Measurements from ENCODE around the gene SRGAP1.
"Not testable (repeated sequence)": the region's sequence is repeated elsewhere in the genome, so short reads cannot be mapped to it uniquely, and the experiment has no call there.

SRGAP1 gene

DNA sequence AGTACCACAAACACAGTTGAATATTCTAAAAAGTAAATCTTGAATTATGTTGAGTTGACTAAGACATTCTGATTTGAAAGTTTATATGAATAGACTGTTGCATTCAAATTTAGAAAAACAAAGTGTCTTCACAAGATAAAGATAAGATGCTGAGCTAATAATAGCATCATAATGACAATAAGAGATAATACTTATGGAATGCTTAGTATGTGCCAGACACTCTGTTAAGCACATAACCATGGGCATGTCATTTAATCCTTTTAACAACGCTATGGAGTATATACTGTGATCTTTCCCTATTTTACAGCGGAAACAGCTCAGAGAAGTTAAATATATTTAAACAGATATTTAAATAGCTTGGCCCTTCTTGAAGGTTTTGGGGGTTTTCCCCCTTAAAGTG is 163.4 kb downstream of the SRGAP1 start:
- Histone ChIP-seq H3K9me3 (ENCODE audit: control insufficient read depth, insufficient read depth, low read length) (no peaks in the 10 kb centered on the region), H3K4me3 (ENCODE audit: low read depth, low read length) (no peak overlapping the region), H3K27me3 (ENCODE audit: control insufficient read depth, insufficient read depth, low read length) (no peaks in the 10 kb centered on the region), H3K9ac (ENCODE audit: low read depth, low read length) (no peak overlapping the region), H3K36me3 (ENCODE audit: control insufficient read depth, insufficient read depth, low read length) (no peaks in the 10 kb centered on the region), H3K4me1 (ENCODE audit: control insufficient read depth, insufficient read depth, low read length) (peaks cover 2% of the 10 kb centered on the region)

DNA sequence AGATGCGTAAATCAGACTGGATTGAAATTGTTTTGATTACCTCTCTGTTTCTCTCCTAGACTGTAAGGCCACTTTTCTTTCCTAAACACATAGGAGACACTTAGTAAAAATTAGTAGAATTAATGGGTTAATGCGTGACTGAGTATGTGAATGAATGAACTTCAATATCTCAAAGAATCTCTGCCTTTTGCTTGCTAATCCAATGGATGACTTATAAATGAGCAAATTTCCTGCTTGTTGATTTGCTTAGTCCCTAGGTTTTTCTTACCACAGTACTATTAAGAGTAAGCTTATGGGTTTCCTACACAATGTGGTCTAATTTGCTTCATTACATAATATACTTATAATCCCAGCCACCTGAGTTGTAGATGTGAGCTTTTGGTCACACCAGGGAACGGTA is 164.1 kb downstream of the SRGAP1 start:
- no peaks in the 10 kb centered on the region for H3K9me3 ChIP-seq (ENCODE audit: control insufficient read depth, insufficient read depth, low read length)
- H3K4me1 ChIP-seq (ENCODE audit: control insufficient read depth, insufficient read depth, low read length) = peaks cover 2% of the 10 kb centered on the region
- H3K9ac ChIP-seq (ENCODE audit: low read depth, low read length) = no peak overlapping the region

DNA sequence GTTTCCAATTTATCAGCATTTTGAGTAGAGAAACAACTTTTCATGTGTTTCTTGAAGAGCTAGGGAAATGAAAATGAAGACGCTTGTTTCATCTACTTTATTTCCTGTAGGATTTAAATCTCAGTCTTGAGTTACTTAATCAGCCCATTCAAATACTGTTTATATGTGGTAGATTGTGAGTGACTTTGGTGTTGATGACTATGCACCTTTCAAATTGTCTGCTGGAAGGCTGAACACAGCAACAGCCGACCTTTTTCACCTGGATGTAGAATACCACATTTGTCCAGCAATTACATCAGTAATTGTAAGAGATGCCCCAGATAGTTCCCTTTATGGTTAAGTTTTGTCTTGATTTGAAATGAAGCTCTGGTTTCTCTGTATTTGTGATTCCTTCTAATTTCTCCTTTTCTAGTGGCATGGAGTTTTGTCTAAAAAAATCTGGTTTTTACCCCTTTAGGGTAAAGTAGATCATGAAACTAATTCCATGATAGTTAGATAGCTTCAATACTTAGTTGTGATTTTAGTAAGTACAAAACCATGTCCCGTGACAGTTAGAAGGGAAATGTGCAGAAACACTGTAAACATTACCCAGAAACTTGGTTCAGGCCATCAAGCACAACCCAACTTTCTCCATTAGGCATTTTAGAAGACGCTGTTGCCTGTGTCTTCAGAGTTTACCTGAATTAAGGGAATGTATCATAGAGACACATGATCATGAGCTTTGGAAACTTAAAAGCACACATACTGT is 165.0 kb downstream of the SRGAP1 start:
- Histone ChIP-seq H3K4me3 (ENCODE audit: low read depth, low read length) (no peak overlapping the region), H3K9ac (ENCODE audit: low read depth, low read length) (no peak overlapping the region)

More for the DNA sequence above, 164.1 kb downstream of the SRGAP1 start:
- Histone ChIP-seq H3K27me3 (ENCODE audit: control insufficient read depth, insufficient read depth, low read length) (no peaks in the 10 kb centered on the region), H3K36me3 (ENCODE audit: control insufficient read depth, insufficient read depth, low read length) (no peaks in the 10 kb centered on the region), H3K4me3 (ENCODE audit: low read depth, low read length) (no peak overlapping the region)

DNA sequence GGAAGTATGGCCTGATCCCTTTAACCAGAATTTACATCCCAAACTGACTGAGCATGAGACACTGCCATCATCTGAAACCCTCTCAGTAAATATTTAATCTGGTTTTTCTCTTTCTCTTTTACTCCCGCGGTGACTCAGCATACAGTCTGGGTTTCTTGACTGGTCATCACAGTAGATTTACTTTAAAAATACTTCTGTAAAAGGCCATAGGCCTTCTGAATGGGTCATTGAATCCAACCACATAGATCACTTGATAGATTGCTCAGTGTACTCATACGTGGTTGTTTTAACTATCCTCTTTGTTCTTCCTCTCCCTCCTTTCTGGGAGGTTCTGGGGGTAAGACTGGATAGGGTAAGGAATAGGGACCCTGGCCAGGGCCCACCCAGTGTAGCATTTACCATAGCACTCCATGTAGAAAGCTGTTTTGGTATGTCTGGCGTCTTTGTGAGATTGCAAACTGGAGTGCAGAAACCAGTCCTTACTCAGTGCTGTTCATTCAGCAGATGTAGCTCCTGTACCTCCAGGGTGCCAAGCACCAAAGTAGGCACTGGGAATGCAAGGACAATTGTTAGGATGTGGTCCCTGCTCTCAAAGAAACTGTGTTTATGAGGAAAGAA is 165.7 kb downstream of the SRGAP1 start:
- Histone ChIP-seq H3K4me3 (ENCODE audit: low read depth, low read length) (no peak overlapping the region), H3K36me3 (ENCODE audit: control insufficient read depth, insufficient read depth, low read length) (no peaks in the 10 kb centered on the region), H3K4me1 (ENCODE audit: control insufficient read depth, insufficient read depth, low read length) (peaks cover 2% of the 10 kb centered on the region), H3K9me3 (ENCODE audit: control insufficient read depth, insufficient read depth, low read length) (no peaks in the 10 kb centered on the region), H3K27me3 (ENCODE audit: control insufficient read depth, insufficient read depth, low read length) (no peaks in the 10 kb centered on the region), H3K9ac (ENCODE audit: low read depth, low read length) (no peak overlapping the region)

More for the DNA sequence above, 165.0 kb downstream of the SRGAP1 start:
- Histone ChIP-seq H3K9me3 (ENCODE audit: control insufficient read depth, insufficient read depth, low read length) (no peaks in the 10 kb centered on the region), H3K27me3 (ENCODE audit: control insufficient read depth, insufficient read depth, low read length) (no peaks in the 10 kb centered on the region), H3K36me3 (ENCODE audit: control insufficient read depth, insufficient read depth, low read length) (no peaks in the 10 kb centered on the region), H3K4me1 (ENCODE audit: control insufficient read depth, insufficient read depth, low read length) (peaks cover 2% of the 10 kb centered on the region)

DNA sequence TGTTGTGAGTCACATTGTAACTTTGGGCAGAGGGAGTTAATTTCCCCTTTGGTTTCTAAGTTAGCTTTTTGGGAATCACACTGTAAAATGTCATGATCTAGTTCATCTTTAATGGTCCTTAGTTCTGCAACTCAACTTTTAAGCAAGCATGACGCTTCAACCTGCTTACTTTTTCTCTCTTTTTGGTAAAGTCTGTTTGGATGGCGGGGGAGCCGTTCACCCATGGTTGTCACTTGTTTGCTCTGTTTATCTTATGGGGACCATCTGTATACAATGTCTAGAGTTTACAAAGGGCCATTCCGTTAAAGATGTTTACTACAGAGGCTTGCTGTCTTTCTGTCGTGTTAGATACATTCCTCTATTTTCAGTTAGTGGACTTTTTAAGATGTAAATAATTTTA is 172.0 kb downstream of the SRGAP1 start:
- Histone ChIP-seq H3K4me3 (ENCODE audit: low read depth, low read length) (no peak overlapping the region), H3K36me3 (ENCODE audit: control insufficient read depth, insufficient read depth, low read length) (no peaks in the 10 kb centered on the region), H3K9me3 (ENCODE audit: control insufficient read depth, insufficient read depth, low read length) (no peaks in the 10 kb centered on the region), H3K27me3 (ENCODE audit: control insufficient read depth, insufficient read depth, low read length) (no peaks in the 10 kb centered on the region), H3K9ac (ENCODE audit: low read depth, low read length) (no peak overlapping the region), H3K4me1 (ENCODE audit: control insufficient read depth, insufficient read depth, low read length) (peaks cover 3% of the 10 kb centered on the region)

DNA sequence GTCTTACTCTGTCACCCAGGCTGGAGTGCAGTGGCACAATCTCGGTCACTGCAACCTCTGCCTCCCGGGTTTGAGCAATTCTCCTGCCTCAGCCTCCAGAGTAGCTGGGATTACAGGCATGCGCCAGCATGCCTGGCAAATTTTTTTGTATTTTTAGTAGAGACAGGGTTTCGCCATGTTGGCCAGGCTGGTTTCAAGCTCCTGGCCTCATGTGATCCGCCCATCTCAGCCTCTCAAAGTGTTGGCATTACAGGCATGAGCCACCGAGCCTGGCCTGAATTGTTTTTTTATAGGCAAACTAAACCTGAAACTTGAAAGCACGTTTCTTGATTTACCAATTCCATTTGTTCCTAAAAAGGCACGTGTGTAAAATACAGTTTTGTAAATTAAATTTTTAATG is 173.6 kb downstream of the SRGAP1 start:
- H3K4me3 ChIP-seq (ENCODE audit: low read depth, low read length); H3K36me3 ChIP-seq (ENCODE audit: control insufficient read depth, insufficient read depth, low read length); H3K27me3 ChIP-seq (ENCODE audit: control insufficient read depth, insufficient read depth, low read length); H3K9me3 ChIP-seq (ENCODE audit: control insufficient read depth, insufficient read depth, low read length); H3K9ac ChIP-seq (ENCODE audit: low read depth, low read length); H3K4me1 ChIP-seq (ENCODE audit: control insufficient read depth, insufficient read depth, low read length): not testable (repeated sequence)

DNA sequence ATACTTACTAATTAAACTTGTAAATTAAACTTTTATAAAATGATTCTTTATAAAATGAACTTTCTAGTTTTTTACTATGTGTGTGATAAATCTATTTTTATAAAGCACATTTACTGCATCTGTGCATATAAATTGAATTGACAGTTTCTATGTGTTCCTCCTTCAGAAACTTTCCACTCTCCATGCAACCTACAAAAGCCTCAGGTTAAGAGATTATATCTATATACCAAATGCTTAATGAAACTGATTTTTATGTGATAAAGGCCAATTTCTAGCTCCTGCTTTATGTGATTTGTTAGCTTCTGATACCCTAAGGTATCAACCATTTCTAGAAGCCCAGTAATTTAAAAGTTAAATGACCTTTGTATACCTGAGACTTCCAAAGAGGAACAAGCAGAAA is 174.0 kb downstream of the SRGAP1 start:
- H3K9ac ChIP-seq (ENCODE audit: low read depth, low read length) = no peak overlapping the region
- H3K9me3 ChIP-seq (ENCODE audit: control insufficient read depth, insufficient read depth, low read length) = no peaks in the 10 kb centered on the region
- H3K27me3 ChIP-seq (ENCODE audit: control insufficient read depth, insufficient read depth, low read length) = no peaks in the 10 kb centered on the region
- H3K36me3 ChIP-seq (ENCODE audit: control insufficient read depth, insufficient read depth, low read length) = no peaks in the 10 kb centered on the region
- H3K4me3 ChIP-seq (ENCODE audit: low read depth, low read length) = no peak overlapping the region
- H3K4me1 ChIP-seq (ENCODE audit: control insufficient read depth, insufficient read depth, low read length) = peaks cover 3% of the 10 kb centered on the region

DNA sequence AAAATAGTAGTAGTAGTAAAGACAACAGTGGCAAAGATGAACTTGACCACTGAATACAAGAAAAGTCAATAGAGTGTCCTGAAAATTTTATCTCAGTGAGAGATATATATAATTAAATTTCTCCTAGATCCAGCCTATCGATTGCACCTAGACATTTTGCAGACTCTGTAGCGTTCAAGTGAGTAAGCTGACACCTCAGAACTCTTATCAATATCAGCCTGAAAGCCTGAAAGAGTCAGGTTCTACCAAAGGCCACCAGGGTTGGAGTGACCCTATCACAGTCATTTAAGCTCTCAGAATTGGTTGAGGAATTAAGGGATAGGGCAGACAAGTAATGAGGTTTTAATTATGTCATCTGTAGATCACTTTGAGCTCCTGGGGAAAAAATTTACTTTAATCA is 174.6 kb downstream of the SRGAP1 start:
- Histone ChIP-seq H3K36me3 (ENCODE audit: control insufficient read depth, insufficient read depth, low read length) (no peaks in the 10 kb centered on the region), H3K9me3 (ENCODE audit: control insufficient read depth, insufficient read depth, low read length) (no peaks in the 10 kb centered on the region), H3K9ac (ENCODE audit: low read depth, low read length) (no peak overlapping the region), H3K27me3 (ENCODE audit: control insufficient read depth, insufficient read depth, low read length) (no peaks in the 10 kb centered on the region), H3K4me1 (ENCODE audit: control insufficient read depth, insufficient read depth, low read length) (peaks cover 3% of the 10 kb centered on the region), H3K4me3 (ENCODE audit: low read depth, low read length) (no peak overlapping the region)

DNA sequence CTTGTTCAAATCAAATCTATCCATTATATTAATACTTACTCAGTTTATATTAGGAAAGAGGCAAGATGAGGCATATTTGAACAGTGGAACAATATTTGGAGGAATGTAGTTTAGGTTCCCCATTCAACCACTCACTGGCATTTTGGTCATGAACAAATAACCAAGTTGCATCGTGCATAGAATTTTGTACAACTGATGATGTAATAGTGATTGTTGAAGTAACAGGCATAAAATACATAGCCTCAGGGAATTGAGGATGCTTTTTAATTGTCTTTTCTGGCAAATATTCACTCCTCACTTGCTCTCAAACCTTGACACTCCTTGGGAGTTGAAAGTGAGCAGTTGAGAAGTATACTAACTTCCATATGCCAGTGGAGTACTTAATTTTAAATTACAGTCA is 175.2 kb downstream of the SRGAP1 start:
- Histone ChIP-seq H3K9me3 (ENCODE audit: control insufficient read depth, insufficient read depth, low read length) (no peaks in the 10 kb centered on the region), H3K4me3 (ENCODE audit: low read depth, low read length) (no peak overlapping the region), H3K9ac (ENCODE audit: low read depth, low read length) (no peak overlapping the region), H3K27me3 (ENCODE audit: control insufficient read depth, insufficient read depth, low read length) (no peaks in the 10 kb centered on the region), H3K36me3 (ENCODE audit: control insufficient read depth, insufficient read depth, low read length) (no peaks in the 10 kb centered on the region), H3K4me1 (ENCODE audit: control insufficient read depth, insufficient read depth, low read length) (peaks cover 3% of the 10 kb centered on the region)

DNA sequence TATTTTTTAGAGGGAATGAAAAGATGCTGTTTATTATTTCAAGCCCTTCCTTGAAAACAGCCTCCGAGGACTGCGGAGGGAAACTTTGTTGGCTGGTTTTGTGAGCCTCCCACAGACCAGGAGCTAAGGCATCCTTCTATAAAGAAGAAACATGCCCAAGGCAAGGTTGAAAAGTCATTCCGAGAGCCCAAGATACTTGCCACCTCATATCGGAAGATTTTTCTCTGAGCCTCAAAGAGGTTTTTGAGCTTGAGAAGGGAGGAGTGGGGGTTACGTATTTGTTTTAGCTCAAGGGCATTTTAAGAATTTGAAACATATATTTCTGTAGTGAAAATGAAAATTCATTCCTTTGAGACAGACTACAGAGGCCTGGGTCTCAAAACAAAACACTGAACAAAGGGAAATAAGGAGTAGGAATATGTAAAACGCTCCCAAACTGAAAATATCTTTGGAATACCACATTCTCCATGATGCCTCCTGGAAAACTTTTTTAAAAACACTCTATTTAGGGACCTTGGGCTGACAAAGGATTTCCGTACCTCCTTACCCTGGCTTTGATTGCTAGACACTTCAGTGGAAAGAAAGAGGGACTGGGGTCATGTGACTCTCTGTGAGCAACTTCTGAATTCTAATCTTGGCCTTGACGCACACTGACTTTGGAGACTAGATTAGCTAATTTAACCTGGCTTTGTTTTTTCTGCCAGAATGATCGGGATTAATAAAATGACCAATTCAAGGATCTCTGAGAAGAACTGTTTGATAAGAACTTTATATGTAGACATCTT is 180.9 kb downstream of the SRGAP1 start:
- peaks cover 3% of the 10 kb centered on the region for H3K4me1 ChIP-seq (ENCODE audit: control insufficient read depth, insufficient read depth, low read length)
- H3K9me3 ChIP-seq (ENCODE audit: control insufficient read depth, insufficient read depth, low read length) = no peaks in the 10 kb centered on the region
- H3K36me3 ChIP-seq (ENCODE audit: control insufficient read depth, insufficient read depth, low read length) = no peaks in the 10 kb centered on the region
- no peaks in the 10 kb centered on the region for H3K27me3 ChIP-seq (ENCODE audit: control insufficient read depth, insufficient read depth, low read length)
- H3K4me3 ChIP-seq (ENCODE audit: low read depth, low read length) = no peak overlapping the region
- no peak overlapping the region for H3K9ac ChIP-seq (ENCODE audit: low read depth, low read length)

DNA sequence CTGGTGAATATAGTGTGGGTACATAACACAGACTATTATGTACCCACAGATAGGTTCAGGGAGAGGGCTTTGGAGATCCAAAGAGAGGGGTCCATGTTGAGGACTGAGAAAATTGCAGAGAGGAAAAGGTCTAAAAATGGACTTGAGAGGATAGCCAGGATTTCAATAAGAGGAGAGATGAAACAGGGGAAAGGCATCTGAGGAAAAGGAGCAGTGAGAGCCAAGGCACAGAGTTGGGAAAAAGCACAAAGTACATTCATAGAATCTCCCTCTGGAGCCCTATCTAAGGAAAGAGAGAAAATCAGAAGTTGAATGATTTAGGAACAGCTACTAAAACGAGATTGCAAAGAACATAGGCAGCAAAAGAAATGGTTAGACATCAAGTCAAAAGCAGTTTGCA is 182.8 kb downstream of the SRGAP1 start:
- Histone ChIP-seq H3K27me3 (ENCODE audit: control insufficient read depth, insufficient read depth, low read length) (no peaks in the 10 kb centered on the region), H3K9ac (ENCODE audit: low read depth, low read length) (no peak overlapping the region), H3K9me3 (ENCODE audit: control insufficient read depth, insufficient read depth, low read length) (no peaks in the 10 kb centered on the region), H3K4me1 (ENCODE audit: control insufficient read depth, insufficient read depth, low read length) (no peaks in the 10 kb centered on the region), H3K4me3 (ENCODE audit: low read depth, low read length) (no peak overlapping the region), H3K36me3 (ENCODE audit: control insufficient read depth, insufficient read depth, low read length) (no peaks in the 10 kb centered on the region)

DNA sequence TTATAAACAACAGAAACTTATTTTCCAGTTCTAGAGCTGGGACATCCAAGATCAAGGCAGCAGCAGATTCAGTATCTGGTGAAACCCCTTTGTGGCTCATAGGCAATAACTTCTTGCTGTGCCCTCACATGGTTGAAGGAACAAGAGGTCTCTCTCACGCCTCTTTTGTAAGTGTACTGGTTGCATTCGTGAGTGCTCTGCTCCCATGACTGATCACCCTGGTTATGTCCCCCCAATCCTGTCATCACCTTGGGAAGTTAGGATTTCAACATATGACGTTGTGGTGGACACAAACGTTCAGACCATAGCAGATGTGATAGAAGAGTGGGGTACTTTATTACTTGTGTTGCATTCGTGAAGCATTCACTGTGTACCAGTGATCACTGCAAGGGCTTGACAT is 184.0 kb downstream of the SRGAP1 start:
- no peaks in the 10 kb centered on the region for H3K27me3 ChIP-seq (ENCODE audit: control insufficient read depth, insufficient read depth, low read length)
- no peak overlapping the region for H3K4me3 ChIP-seq (ENCODE audit: low read depth, low read length)
- H3K36me3 ChIP-seq (ENCODE audit: control insufficient read depth, insufficient read depth, low read length) = no peaks in the 10 kb centered on the region
- no peaks in the 10 kb centered on the region for H3K4me1 ChIP-seq (ENCODE audit: control insufficient read depth, insufficient read depth, low read length)
- no peaks in the 10 kb centered on the region for H3K9me3 ChIP-seq (ENCODE audit: control insufficient read depth, insufficient read depth, low read length)
- H3K9ac ChIP-seq (ENCODE audit: low read depth, low read length) = no peak overlapping the region
